ENCODE measurements around the gene GPR39. TPM values are rescaled to one million over a fixed set of nuclear protein-coding genes. Genes with fewer than 3 reads are reported as not detected.

GPR39 gene
- total and polyA plus RNA-seq, 8 donors: 3.9 to 24.4 (median 4.6) TPM

DNA sequence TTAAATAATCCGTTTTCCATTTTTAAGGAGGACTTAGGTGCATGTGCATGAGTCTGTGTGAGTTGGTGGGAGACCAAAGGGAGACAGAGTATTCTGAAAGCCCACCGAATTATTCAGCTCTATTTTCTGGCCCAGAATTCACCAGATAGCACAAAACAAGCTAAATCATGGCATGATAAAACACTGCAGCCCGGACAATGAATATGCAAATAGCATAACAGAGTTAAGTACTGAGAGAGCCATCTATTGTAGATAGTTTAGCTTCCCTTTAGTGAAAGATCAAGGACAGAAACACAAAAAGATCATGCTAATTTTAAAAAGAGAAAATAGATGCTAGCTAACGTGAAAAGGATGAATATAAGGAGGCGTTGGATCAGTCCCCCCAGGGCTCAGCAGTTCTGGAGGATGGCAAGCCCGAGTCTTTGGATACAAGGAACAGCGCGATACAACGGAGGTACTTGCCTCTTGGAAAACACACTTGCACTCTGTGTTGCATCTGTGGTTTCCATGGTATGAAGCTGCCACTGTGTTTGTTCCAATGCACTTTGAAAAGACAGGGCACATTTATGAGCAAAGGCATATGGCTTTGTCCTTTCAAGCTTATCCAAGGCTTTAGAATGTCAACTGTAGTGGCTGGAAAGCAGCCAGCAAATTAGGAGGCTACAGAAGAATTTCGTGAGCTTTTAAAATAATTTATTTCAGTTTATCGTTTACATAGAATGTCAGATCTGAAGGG lies 133.5 kb downstream of the GPR39 start:
- no peaks in the 10 kb centered on the region for H3K4me1 ChIP-seq
- DNase-seq: peak in 2 of 4 donors; percentile 9 to 21
- no peaks in the 10 kb centered on the region for H3K27me3 ChIP-seq
- no peaks in the 10 kb centered on the region for H3K36me3 ChIP-seq
- ATAC-seq: no peak
- H3K9me3 ChIP-seq: peaks cover 0 to 3% of the 10 kb centered on the region in 2 donors
- no peak overlapping the region for H3K27ac ChIP-seq
- TF ChIP-seq, protein P1, sequence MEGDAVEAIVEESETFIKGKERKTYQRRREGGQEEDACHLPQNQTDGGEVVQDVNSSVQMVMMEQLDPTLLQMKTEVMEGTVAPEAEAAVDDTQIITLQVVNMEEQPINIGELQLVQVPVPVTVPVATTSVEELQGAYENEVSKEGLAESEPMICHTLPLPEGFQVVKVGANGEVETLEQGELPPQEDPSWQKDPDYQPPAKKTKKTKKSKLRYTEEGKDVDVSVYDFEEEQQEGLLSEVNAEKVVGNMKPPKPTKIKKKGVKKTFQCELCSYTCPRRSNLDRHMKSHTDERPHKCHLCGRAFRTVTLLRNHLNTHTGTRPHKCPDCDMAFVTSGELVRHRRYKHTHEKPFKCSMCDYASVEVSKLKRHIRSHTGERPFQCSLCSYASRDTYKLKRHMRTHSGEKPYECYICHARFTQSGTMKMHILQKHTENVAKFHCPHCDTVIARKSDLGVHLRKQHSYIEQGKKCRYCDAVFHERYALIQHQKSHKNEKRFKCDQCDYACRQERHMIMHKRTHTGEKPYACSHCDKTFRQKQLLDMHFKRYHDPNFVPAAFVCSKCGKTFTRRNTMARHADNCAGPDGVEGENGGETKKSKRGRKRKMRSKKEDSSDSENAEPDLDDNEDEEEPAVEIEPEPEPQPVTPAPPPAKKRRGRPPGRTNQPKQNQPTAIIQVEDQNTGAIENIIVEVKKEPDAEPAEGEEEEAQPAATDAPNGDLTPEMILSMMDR (IDR thresholded peaks at IDR 0.05): no peak
- no peak overlapping the region for H3K4me3 ChIP-seq
- intact Hi-C loops (cut with DNase I): loop anchor here in 1 of 2 donors (10.0 kb wide), 1 partner anchor 625 kb away; no protein-coding TSS in a partner anchor

DNA sequence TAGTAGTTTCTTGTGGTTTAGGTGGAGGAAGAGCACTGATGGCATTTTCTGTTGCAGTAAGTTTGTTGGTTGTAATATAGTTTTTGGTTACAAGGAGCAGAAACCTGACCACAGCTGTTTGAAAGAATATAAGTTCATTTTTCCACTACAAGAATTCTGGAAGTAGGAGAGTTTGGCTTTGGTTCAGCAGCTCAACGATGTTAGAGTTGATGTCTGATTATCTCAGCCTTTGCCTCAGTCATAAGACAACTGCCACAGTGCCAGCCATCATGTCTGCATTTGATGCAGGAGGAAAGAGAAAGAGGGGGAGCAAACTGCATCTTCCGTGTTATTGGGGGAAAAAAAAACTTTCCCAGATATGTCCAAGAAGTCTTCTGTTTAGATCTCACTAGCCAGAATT lies 134.3 kb downstream of the GPR39 start:
- Histone ChIP-seq H3K27ac (no peak overlapping the region), H3K9me3 (peaks cover 0 to 2% of the 10 kb centered on the region in 2 donors), H3K36me3 (no peaks in the 10 kb centered on the region), H3K4me1 (no peaks in the 10 kb centered on the region), H3K27me3 (no peaks in the 10 kb centered on the region), H3K4me3 (no peak overlapping the region)
- no peak for DNase-seq
- intact Hi-C loops (cut with DNase I): no loop called here
- TF ChIP-seq, protein P1 (IDR thresholded peaks at IDR 0.05): no peak
- ATAC-seq: no peak

DNA sequence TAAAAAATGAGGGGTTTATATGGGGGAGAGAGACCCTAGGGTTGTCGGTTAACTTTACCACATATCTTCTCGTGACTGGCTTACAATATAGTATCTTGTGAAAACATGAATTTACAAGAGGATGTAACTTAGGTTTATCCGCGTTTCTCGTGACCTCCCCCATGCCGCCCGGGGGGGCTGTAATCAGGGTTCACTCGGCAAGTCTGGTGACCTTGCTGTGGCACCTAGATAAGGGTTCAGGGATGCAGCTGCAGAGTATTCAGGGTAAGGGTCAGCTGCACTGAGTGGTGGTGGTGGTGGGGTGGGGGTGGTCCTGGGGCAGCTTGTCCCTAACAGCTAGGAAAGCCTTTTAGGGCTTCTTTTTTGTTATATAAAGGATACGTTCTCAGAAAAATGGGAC lies 141.1 kb downstream of the GPR39 start:
- ATAC-seq: no peak

DNA sequence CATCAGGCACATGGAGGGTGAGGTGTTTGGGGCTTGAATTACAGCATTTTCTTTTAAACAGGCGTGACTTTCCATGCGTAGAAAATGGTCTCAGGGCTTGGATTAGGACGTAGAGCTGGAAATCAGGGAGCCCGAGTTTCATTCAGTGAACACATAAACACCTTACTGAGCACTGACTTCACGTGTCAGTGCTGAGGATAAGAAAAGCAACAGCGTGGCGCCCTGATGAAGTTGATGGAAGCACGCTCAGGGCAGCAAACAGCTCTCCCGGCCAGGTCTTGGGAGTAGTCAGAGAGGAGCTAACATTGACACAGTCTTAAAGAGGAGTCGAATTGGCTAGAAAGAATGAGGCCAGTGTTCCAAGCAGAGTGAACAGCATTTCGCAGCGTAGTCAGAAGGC lies 142.7 kb downstream of the GPR39 start:
- no peak overlapping the region for H3K4me3 ChIP-seq
- H3K27me3 ChIP-seq: no peaks in the 10 kb centered on the region
- intact Hi-C loops (cut with DNase I): no loop called here
- H3K27ac ChIP-seq: no peak overlapping the region
- no peaks in the 10 kb centered on the region for H3K9me3 ChIP-seq
- ATAC-seq (no peak), DNase-seq (no peak)
- TF ChIP-seq, protein P1 (IDR thresholded peaks at IDR 0.05): no peak
- H3K4me1 ChIP-seq: no peaks in the 10 kb centered on the region
- H3K36me3 ChIP-seq: no peaks in the 10 kb centered on the region

More for the DNA sequence above, 141.1 kb downstream of the GPR39 start:
- Histone ChIP-seq H3K27me3 (no peaks in the 10 kb centered on the region), H3K9me3 (no peaks in the 10 kb centered on the region), H3K27ac (no peak overlapping the region), H3K36me3 (no peaks in the 10 kb centered on the region), H3K4me3 (no peak overlapping the region), H3K4me1 (no peaks in the 10 kb centered on the region)
- intact Hi-C loops (cut with DNase I): no loop called here
- TF ChIP-seq, protein P1 (IDR thresholded peaks at IDR 0.05): no peak
- peak in 1 of 4 donors; percentile 55 for DNase-seq

DNA sequence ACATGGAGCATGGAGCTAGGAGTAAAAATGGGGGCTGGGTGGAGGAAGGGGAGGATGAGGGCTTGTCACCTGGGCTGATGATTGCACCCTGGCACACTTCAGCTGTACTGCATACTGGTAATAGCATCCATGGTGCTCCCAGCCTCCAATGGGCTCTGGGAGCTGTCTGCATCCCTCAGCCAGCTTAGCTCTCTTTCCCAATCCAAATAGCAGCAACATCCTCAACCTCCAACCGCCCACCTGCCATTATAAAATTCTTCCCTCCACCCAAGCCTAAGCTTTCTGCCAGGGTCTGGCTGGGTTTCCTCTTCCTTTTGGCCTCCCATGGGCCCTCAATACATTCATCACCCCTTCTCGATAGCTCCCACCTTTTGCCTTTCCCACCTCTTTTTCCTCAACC lies 143.3 kb downstream of the GPR39 start:
- Histone ChIP-seq H3K4me1 (no peaks in the 10 kb centered on the region), H3K27me3 (no peaks in the 10 kb centered on the region), H3K9me3 (no peaks in the 10 kb centered on the region), H3K27ac (no peak overlapping the region), H3K4me3 (no peak overlapping the region), H3K36me3 (no peaks in the 10 kb centered on the region)
- DNase-seq (no peak), ATAC-seq (no peak)
- intact Hi-C loops (cut with DNase I): no loop called here
- TF ChIP-seq, protein P1 (IDR thresholded peaks at IDR 0.05): no peak

All from left lung (tissue), 10 donors.